B cell (primary cell): ENCODE results near the gene MLKL.

ENCODE experiments used
- CTCF ChIP-seq: fragments of 200-600 bp; IDR thresholded peaks from one replicate; pipeline ENCODE4 v1.8.0; 2022; ENCODE audit warnings: antibody characterized with exemption, mild to moderate bottlenecking
- EZH2 ChIP-seq: IDR thresholded peaks from 2 replicates; pipeline ENCODE4 v1.6.1; 2012; ENCODE audit warnings: borderline replicate concordance, low read depth, mild to moderate bottlenecking, moderate library complexity, low read length; ENCODE audit not compliant: insufficient read depth, poor library complexity, severe bottlenecking

GRCh38 chr16:74625500-74626350 is 74.9 kb downstream of the MLKL start:
- no peak for TF ChIP-seq CTCF
- no peak for TF ChIP-seq EZH2
